ENCODE measurements around the gene HES4.
A peak's percentile ranks its signal among the peaks of the same experiment; 100 is the strongest.
"Not testable (repeated sequence)": the region's sequence is repeated elsewhere in the genome, so short reads cannot be mapped to it uniquely, and the experiment has no call there.

HES4 gene

GRCh38 chr1:1014799-1015681 lies 15.1 kb upstream of the HES4 start:
- H3K9me3 Mint-ChIP-seq: no peaks in the 10 kb centered on the region
- peaks cover 1% of the 10 kb centered on the region for H3K27me3 Mint-ChIP-seq
- no peak for DNase-seq (ENCODE audit: low spot score in 2 of 2)
- H3K4me3 Mint-ChIP-seq: peak overlapping the region; percentile 44
- no peak overlapping the region for H3K27ac Mint-ChIP-seq
- H3K4me1 Mint-ChIP-seq: peaks cover 18% of the 10 kb centered on the region
- H3K36me3 Mint-ChIP-seq: no peaks in the 10 kb centered on the region
- no peak for ATAC-seq (ENCODE audit: low read depth)

- H3K36me3 Mint-ChIP-seq: peaks cover under 1% of the 10 kb centered on the region
- H3K27ac Mint-ChIP-seq: peak overlapping the region; percentile 96
- H3K27me3 Mint-ChIP-seq: peaks cover 3% of the 10 kb centered on the region
- H3K9me3 Mint-ChIP-seq: no peaks in the 10 kb centered on the region
- peaks cover 19% of the 10 kb centered on the region for H3K4me1 Mint-ChIP-seq
- DNase-seq (ENCODE audit: low spot score in 2 of 2): no peak
- peak overlapping the region; percentile 97 for H3K4me3 Mint-ChIP-seq
- no peak for ATAC-seq (ENCODE audit: low read depth)
These were observed 14.2 kb upstream of the HES4 start for GRCh38 chr1:1013922-1014648.

GRCh38 chr1:1013105-1013921 lies 13.4 kb upstream of the HES4 start, which contains the start of gene ISG15:
Gene ISG15 (plus strand): TSS chr1:1013497. CDS start chr1:1013574, 77 bp downstream.
- ATAC-seq (ENCODE audit: low read depth): peak; percentile 94
- Mint-ChIP-seq H3K9me3 (no peaks in the 10 kb centered on the region), H3K4me3 (peak within 1 kb of the TSS; percentile 97)

GRCh38 chr1:1012736-1013104 lies 12.8 kb upstream of the HES4 start:
- DNase-seq (ENCODE audit: low spot score in 2 of 2); H3K27me3 Mint-ChIP-seq; H3K36me3 Mint-ChIP-seq; H3K9me3 Mint-ChIP-seq: not testable (repeated sequence)
- Mint-ChIP-seq H3K4me1 (peaks cover 21% of the 10 kb centered on the region), H3K27ac (peak overlapping the region; percentile 96), H3K4me3 (peak overlapping the region; percentile 97)
- ATAC-seq (ENCODE audit: low read depth): peak; percentile 5

More at GRCh38 chr1:1013105-1013921, 13.4 kb upstream of the HES4 start, which contains the start of gene ISG15:
- H3K4me1 Mint-ChIP-seq: peaks cover 21% of the 10 kb centered on the region
- peak; percentile 79 to 80 for DNase-seq (ENCODE audit: low spot score in 2 of 2)
- peaks cover 5% of the 10 kb centered on the region for H3K27me3 Mint-ChIP-seq
- peak within 1 kb of the TSS; percentile 96 for H3K27ac Mint-ChIP-seq
- peaks cover 1% of the 10 kb centered on the region for H3K36me3 Mint-ChIP-seq

- no peak overlapping the region for H3K4me3 Mint-ChIP-seq
- H3K4me1 Mint-ChIP-seq: peaks cover 18% of the 10 kb centered on the region
- DNase-seq (ENCODE audit: low spot score in 2 of 2) (no peak), ATAC-seq (ENCODE audit: low read depth) (no peak)
- no peak overlapping the region for H3K27ac Mint-ChIP-seq
- no peaks in the 10 kb centered on the region for H3K9me3 Mint-ChIP-seq
- peaks cover 7% of the 10 kb centered on the region for H3K27me3 Mint-ChIP-seq
- peaks cover 1% of the 10 kb centered on the region for H3K36me3 Mint-ChIP-seq
These were observed 11.6 kb upstream of the HES4 start for GRCh38 chr1:1011396-1011949.

GRCh38 chr1:1010131-1010530 lies 10.2 kb upstream of the HES4 start:
- H3K36me3 Mint-ChIP-seq; ATAC-seq (ENCODE audit: low read depth); H3K9me3 Mint-ChIP-seq; H3K27ac Mint-ChIP-seq; DNase-seq (ENCODE audit: low spot score in 2 of 2); H3K4me3 Mint-ChIP-seq: not testable (repeated sequence)
- Mint-ChIP-seq H3K27me3 (peaks cover 12% of the 10 kb centered on the region), H3K4me1 (peaks cover 20% of the 10 kb centered on the region)

- H3K4me3 Mint-ChIP-seq: no peak overlapping the region
- ATAC-seq (ENCODE audit: low read depth) (no peak), DNase-seq (ENCODE audit: low spot score in 2 of 2) (no peak)
- H3K4me1 Mint-ChIP-seq: peaks cover 12% of the 10 kb centered on the region
- H3K36me3 Mint-ChIP-seq: peaks cover 1% of the 10 kb centered on the region
- no peak overlapping the region for H3K27ac Mint-ChIP-seq
- no peaks in the 10 kb centered on the region for H3K9me3 Mint-ChIP-seq
- peaks cover 23% of the 10 kb centered on the region for H3K27me3 Mint-ChIP-seq
These were observed 6.6 kb upstream of the HES4 start for GRCh38 chr1:1006305-1007159.

GRCh38 chr1:1005774-1006304 lies 5.9 kb upstream of the HES4 start:
- ATAC-seq (ENCODE audit: low read depth) (no peak), DNase-seq (ENCODE audit: low spot score in 2 of 2) (no peak)
- H3K36me3 Mint-ChIP-seq: peaks cover 1% of the 10 kb centered on the region
- H3K27me3 Mint-ChIP-seq: peaks cover 25% of the 10 kb centered on the region
- H3K4me1 Mint-ChIP-seq: peaks cover 12% of the 10 kb centered on the region
- no peak overlapping the region for H3K4me3 Mint-ChIP-seq
- H3K27ac Mint-ChIP-seq: no peak overlapping the region
- H3K9me3 Mint-ChIP-seq: no peaks in the 10 kb centered on the region

GRCh38 chr1:1004780-1005697 lies 5.1 kb upstream of the HES4 start:
- no peak for ATAC-seq (ENCODE audit: low read depth)
- DNase-seq (ENCODE audit: low spot score in 2 of 2): no peak
- H3K9me3 Mint-ChIP-seq: no peaks in the 10 kb centered on the region
- peaks cover 1% of the 10 kb centered on the region for H3K36me3 Mint-ChIP-seq
- peaks cover 26% of the 10 kb centered on the region for H3K27me3 Mint-ChIP-seq
- H3K27ac Mint-ChIP-seq: no peak overlapping the region
- H3K4me1 Mint-ChIP-seq: peaks cover 14% of the 10 kb centered on the region
- H3K4me3 Mint-ChIP-seq: no peak overlapping the region

GRCh38 chr1:1004420-1004779 lies 4.5 kb upstream of the HES4 start:
- no peaks in the 10 kb centered on the region for H3K9me3 Mint-ChIP-seq
- peaks cover 14% of the 10 kb centered on the region for H3K4me1 Mint-ChIP-seq
- peaks cover 26% of the 10 kb centered on the region for H3K27me3 Mint-ChIP-seq
- DNase-seq (ENCODE audit: low spot score in 2 of 2) (no peak), ATAC-seq (ENCODE audit: low read depth) (no peak)
- peaks cover 1% of the 10 kb centered on the region for H3K36me3 Mint-ChIP-seq
- H3K27ac Mint-ChIP-seq: no peak overlapping the region
- no peak overlapping the region for H3K4me3 Mint-ChIP-seq

GRCh38 chr1:1003618-1004419 lies 3.9 kb upstream of the HES4 start:
- DNase-seq (ENCODE audit: low spot score in 2 of 2): no peak
- H3K27ac Mint-ChIP-seq: no peak overlapping the region
- peaks cover 11% of the 10 kb centered on the region for H3K4me1 Mint-ChIP-seq
- no peak overlapping the region for H3K4me3 Mint-ChIP-seq
- no peak for ATAC-seq (ENCODE audit: low read depth)
- no peaks in the 10 kb centered on the region for H3K36me3 Mint-ChIP-seq
- no peaks in the 10 kb centered on the region for H3K9me3 Mint-ChIP-seq
- H3K27me3 Mint-ChIP-seq: peaks cover 23% of the 10 kb centered on the region

Measured in memory B cell (primary cell).